Measurements from ENCODE around the gene PDE3A.

The PDE3A gene

DNA sequence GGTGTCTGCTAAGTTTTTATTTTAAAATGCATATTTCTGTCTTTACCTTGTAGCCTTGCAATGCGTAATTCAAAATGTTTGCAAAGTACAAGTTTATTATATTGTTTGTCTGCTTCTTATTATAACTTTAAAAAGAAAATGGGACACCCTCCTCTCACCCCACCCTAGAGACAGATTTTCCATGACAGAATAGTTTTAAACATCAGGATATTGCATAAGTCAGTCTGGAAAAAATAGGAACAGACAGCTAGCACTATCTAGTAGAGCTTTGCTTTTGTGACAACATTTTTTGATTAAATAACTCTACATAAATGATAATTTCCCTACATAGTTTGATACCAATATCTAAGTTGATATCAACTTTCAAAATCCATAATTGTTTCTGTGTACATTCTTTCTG is 71.3 kb downstream of the PDE3A start:
- no peak for DNase-seq (ENCODE audit: low read depth, low spot score)
- no peaks in the 10 kb centered on the region for H3K36me3 ChIP-seq (ENCODE audit: control insufficient read depth, insufficient read depth, low read length)
- peaks cover 1% of the 10 kb centered on the region; the same call in 1 of the 2 replicates for H3K4me1 ChIP-seq (ENCODE audit: control insufficient read depth, insufficient read depth, low read length)
- no peaks in the 10 kb centered on the region for H3K9me3 ChIP-seq (ENCODE audit: control insufficient read depth, insufficient read depth, low read length)
- no peaks in the 10 kb centered on the region for H3K27me3 ChIP-seq (ENCODE audit: control insufficient read depth, insufficient read depth, low read length)
- WGBS (ENCODE audit: insufficient coverage, insufficient read length): no CpG with 5 or more reads among the region's 1 CpG
- no peak overlapping the region for H3K4me3 ChIP-seq (ENCODE audit: low read length)
- no peak overlapping the region for H3K27ac ChIP-seq (ENCODE audit: low read length)

DNA sequence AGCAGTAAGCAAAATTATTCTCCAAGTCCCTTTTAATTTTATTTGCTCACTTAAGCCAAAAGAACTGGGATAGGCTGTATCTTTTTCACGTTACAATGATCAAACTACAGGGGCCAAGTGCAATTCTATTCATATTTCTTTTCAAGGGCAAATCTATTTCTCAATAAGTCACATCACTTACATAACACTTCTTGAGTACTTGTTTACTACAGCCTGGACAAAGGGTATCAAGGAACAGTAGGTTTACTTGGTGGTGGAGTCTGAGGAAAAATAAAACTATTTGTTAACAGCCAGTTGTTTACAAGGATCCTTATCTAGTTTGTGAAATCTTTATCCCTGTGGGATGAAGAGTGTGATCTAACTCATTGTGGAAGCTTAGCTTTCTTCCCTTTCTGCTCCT is 72.1 kb downstream of the PDE3A start:
- WGBS (ENCODE audit: insufficient coverage, insufficient read length): no CpG with 5 or more reads among the region's 1 CpG

DNA sequence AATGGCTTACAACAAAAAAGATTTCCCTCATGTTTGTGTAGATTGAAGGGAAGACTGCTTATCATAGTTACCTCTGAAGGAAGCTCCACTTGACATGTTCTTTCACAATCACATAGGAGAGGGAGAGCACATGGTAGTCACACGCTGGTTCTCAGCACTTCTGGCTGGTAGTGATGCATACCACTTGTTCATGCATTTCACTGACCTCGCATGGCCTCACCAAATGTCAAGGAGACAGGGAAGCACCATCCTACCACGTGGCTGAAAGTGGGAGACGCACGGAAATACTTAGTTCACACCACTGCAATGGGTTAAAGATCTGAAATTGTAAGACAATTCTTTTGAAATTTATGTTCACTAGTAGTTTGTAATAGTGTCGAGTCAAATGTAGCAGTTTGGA is 74.0 kb downstream of the PDE3A start:
- DNase-seq (ENCODE audit: low read depth, low spot score): no peak
- Histone ChIP-seq H3K36me3 (ENCODE audit: control insufficient read depth, insufficient read depth, low read length) (no peaks in the 10 kb centered on the region), H3K27ac (ENCODE audit: low read length) (no peak overlapping the region), H3K4me1 (ENCODE audit: control insufficient read depth, insufficient read depth, low read length) (no peaks in the 10 kb centered on the region; the same call in 1 of the 2 replicates), H3K4me3 (ENCODE audit: low read length) (no peak overlapping the region), H3K27me3 (ENCODE audit: control insufficient read depth, insufficient read depth, low read length) (no peaks in the 10 kb centered on the region), H3K9me3 (ENCODE audit: control insufficient read depth, insufficient read depth, low read length) (no peaks in the 10 kb centered on the region)
- no CpG with 5 or more reads among the region's 6 CpGs for WGBS (ENCODE audit: insufficient coverage, insufficient read length)

More for the DNA sequence above, 72.1 kb downstream of the PDE3A start:
- Histone ChIP-seq H3K27me3 (ENCODE audit: control insufficient read depth, insufficient read depth, low read length) (no peaks in the 10 kb centered on the region), H3K27ac (ENCODE audit: low read length) (no peak overlapping the region), H3K36me3 (ENCODE audit: control insufficient read depth, insufficient read depth, low read length) (no peaks in the 10 kb centered on the region), H3K4me1 (ENCODE audit: control insufficient read depth, insufficient read depth, low read length) (peaks cover 1% of the 10 kb centered on the region; the same call in 1 of the 2 replicates), H3K4me3 (ENCODE audit: low read length) (no peak overlapping the region), H3K9me3 (ENCODE audit: control insufficient read depth, insufficient read depth, low read length) (no peaks in the 10 kb centered on the region)
- no peak for DNase-seq (ENCODE audit: low read depth, low spot score)

DNA sequence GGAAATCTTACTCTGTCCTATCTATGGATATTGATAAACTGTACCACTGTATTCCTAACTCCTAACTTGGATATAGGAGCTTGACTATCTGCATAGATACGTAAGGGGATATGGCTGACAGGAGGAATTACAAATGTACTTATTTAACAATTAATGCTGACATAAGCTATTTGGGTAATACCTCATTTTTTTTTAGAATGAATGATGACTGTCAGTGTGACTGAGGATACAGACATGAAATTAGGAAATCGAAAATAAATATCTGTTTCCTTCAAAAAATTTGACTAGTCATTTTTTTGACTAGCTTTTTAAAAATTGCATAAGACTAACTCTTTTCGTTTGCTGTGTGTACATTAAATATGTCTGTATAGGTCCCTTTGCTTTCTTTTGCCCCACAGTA is 74.9 kb downstream of the PDE3A start:
- no CpG with 5 or more reads among the region's 3 CpGs for WGBS (ENCODE audit: insufficient coverage, insufficient read length)
- no peak overlapping the region for H3K4me3 ChIP-seq (ENCODE audit: low read length)
- no peak overlapping the region for H3K27ac ChIP-seq (ENCODE audit: low read length)
- no peaks in the 10 kb centered on the region for H3K36me3 ChIP-seq (ENCODE audit: control insufficient read depth, insufficient read depth, low read length)
- no peaks in the 10 kb centered on the region for H3K27me3 ChIP-seq (ENCODE audit: control insufficient read depth, insufficient read depth, low read length)
- DNase-seq (ENCODE audit: low read depth, low spot score): no peak
- no peaks in the 10 kb centered on the region; the same call in 1 of the 2 replicates for H3K4me1 ChIP-seq (ENCODE audit: control insufficient read depth, insufficient read depth, low read length)
- no peaks in the 10 kb centered on the region for H3K9me3 ChIP-seq (ENCODE audit: control insufficient read depth, insufficient read depth, low read length)

DNA sequence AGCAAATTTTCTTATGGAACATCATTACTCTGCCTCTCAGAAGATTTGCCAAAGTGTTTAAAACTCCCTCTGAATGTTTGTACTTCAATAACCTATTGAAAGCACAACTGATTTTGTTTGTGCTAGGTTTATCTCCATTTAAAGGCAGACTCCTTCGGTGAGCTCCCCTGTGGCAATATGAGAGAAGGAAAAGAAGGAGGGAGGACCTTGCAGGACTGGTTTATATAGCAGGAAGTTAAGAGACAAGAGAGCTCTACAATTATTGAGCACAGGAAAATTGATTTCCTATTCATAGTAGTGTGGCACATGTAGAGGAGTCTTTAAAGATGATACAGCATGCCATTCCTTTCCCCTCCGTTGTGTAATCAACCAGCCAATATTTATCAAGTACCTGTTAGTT is 75.5 kb downstream of the PDE3A start:
- H3K36me3 ChIP-seq (ENCODE audit: control insufficient read depth, insufficient read depth, low read length): no peaks in the 10 kb centered on the region
- no peaks in the 10 kb centered on the region for H3K27me3 ChIP-seq (ENCODE audit: control insufficient read depth, insufficient read depth, low read length)
- H3K4me1 ChIP-seq (ENCODE audit: control insufficient read depth, insufficient read depth, low read length): no peaks in the 10 kb centered on the region; the same call in 1 of the 2 replicates
- no peaks in the 10 kb centered on the region for H3K9me3 ChIP-seq (ENCODE audit: control insufficient read depth, insufficient read depth, low read length)
- no peak for DNase-seq (ENCODE audit: low read depth, low spot score)
- no peak overlapping the region for H3K27ac ChIP-seq (ENCODE audit: low read length)
- WGBS (ENCODE audit: insufficient coverage, insufficient read length): no CpG with 5 or more reads among the region's 2 CpGs
- no peak overlapping the region for H3K4me3 ChIP-seq (ENCODE audit: low read length)

DNA sequence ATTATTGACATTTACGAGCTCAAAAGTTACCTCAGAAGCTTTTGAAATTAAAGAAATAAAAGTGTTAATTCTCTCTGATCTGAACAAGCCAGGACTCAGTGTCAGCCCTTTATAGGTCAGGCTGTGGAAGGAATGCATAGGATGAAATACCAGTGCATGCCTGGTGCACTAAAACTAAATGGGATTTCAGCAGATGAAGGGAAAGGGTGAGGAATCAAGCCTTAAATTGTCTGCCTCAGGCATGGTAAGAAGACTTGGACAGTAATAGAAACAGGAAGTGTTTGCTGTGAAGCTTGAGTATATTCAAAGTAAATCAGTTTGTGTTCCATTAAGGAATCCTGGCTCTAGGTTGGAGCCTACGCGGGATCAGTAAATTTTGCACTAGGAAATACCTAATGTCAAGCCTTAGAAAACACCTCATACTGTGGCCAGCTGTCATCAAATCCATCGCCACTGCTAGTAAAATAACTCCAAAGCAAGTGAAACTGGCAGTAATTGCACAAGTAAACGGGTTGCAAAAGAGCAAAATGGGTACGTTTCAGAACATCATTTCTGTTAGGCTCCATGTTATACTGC is 76.3 kb downstream of the PDE3A start:
- no CpG with 5 or more reads among the region's 6 CpGs for WGBS (ENCODE audit: insufficient coverage, insufficient read length)
- Histone ChIP-seq H3K4me3 (ENCODE audit: low read length) (no peak overlapping the region), H3K36me3 (ENCODE audit: control insufficient read depth, insufficient read depth, low read length) (no peaks in the 10 kb centered on the region), H3K27me3 (ENCODE audit: control insufficient read depth, insufficient read depth, low read length) (no peaks in the 10 kb centered on the region), H3K4me1 (ENCODE audit: control insufficient read depth, insufficient read depth, low read length) (no peaks in the 10 kb centered on the region; the same call in 1 of the 2 replicates), H3K9me3 (ENCODE audit: control insufficient read depth, insufficient read depth, low read length) (no peaks in the 10 kb centered on the region), H3K27ac (ENCODE audit: low read length) (no peak overlapping the region)
- no peak for DNase-seq (ENCODE audit: low read depth, low spot score)

DNA sequence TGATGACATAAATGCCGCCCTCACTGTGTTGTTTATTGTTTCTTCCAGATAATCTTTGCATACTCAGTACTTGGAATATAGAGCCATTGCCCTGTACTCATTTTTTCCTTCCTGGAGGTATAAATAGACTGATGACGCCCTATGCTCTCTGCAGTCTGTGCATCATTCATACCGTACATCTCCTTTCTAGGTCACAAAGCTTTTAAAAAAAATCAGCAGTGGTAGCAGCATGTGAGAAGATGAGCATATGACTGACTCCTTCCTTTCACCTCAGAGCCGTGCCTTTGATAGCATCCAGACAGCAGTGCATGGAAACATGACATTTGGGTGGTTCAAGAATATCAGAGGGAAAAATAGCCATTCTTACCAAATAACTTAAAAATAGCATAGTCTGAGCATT is 77.3 kb downstream of the PDE3A start:
- Histone ChIP-seq H3K4me3 (ENCODE audit: low read length) (no peak overlapping the region), H3K4me1 (ENCODE audit: control insufficient read depth, insufficient read depth, low read length) (no peaks in the 10 kb centered on the region; the same call in 1 of the 2 replicates), H3K27ac (ENCODE audit: low read length) (no peak overlapping the region), H3K36me3 (ENCODE audit: control insufficient read depth, insufficient read depth, low read length) (no peaks in the 10 kb centered on the region), H3K9me3 (ENCODE audit: control insufficient read depth, insufficient read depth, low read length) (no peaks in the 10 kb centered on the region), H3K27me3 (ENCODE audit: control insufficient read depth, insufficient read depth, low read length) (no peaks in the 10 kb centered on the region)
- no CpG with 5 or more reads among the region's 4 CpGs for WGBS (ENCODE audit: insufficient coverage, insufficient read length)
- DNase-seq (ENCODE audit: low read depth, low spot score): no peak

DNA sequence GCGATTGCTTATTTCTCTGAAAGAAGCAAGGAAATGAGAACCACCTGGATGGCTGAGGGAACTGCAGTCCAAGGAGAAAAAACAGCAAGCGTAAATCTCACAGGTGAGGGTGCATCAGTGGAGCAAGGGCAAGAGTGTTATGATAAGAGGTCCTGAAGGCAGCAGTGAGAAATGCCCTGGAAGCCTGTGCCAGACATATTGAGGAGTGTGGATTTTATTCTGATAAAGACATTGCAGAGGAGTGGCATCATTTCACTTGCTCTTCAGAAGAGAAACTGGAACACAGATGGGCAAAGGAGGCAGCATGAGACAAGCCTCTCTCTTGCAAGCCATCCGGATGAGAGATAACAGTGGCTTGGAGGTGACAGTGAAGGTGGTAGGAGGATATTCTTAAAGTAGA is 78.5 kb downstream of the PDE3A start:
- H3K27ac ChIP-seq (ENCODE audit: low read length): no peak overlapping the region
- H3K9me3 ChIP-seq (ENCODE audit: control insufficient read depth, insufficient read depth, low read length): no peaks in the 10 kb centered on the region
- no peak for DNase-seq (ENCODE audit: low read depth, low spot score)
- H3K36me3 ChIP-seq (ENCODE audit: control insufficient read depth, insufficient read depth, low read length): no peaks in the 10 kb centered on the region
- no CpG with 5 or more reads among the region's 3 CpGs for WGBS (ENCODE audit: insufficient coverage, insufficient read length)
- no peaks in the 10 kb centered on the region; the same call in 1 of the 2 replicates for H3K4me1 ChIP-seq (ENCODE audit: control insufficient read depth, insufficient read depth, low read length)
- no peaks in the 10 kb centered on the region for H3K27me3 ChIP-seq (ENCODE audit: control insufficient read depth, insufficient read depth, low read length)
- no peak overlapping the region for H3K4me3 ChIP-seq (ENCODE audit: low read length)

DNA sequence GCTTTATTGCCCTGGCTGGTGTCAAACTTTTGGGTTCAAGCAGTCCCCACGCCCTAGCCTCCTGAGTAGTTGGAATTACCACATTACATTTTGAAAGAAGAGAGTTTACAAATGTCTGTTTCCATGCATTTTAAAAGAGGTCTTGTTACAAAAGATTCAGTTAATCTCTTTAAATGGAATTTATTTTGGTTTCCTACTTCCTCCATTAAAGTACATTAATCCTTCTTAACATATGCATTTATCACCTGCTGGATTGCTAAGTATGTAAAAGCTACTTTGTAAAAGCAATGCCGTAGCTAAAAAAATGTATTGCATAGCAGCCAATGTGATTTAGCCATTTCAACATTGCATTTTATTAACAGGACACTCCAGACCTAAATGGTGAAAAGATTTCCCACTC is 80.4 kb downstream of the PDE3A start:
- H3K27ac ChIP-seq (ENCODE audit: low read length): no peak overlapping the region
- H3K27me3 ChIP-seq (ENCODE audit: control insufficient read depth, insufficient read depth, low read length): no peaks in the 10 kb centered on the region
- no CpG with 5 or more reads among the region's 2 CpGs for WGBS (ENCODE audit: insufficient coverage, insufficient read length)
- H3K9me3 ChIP-seq (ENCODE audit: control insufficient read depth, insufficient read depth, low read length): no peaks in the 10 kb centered on the region
- H3K36me3 ChIP-seq (ENCODE audit: control insufficient read depth, insufficient read depth, low read length): no peaks in the 10 kb centered on the region
- DNase-seq (ENCODE audit: low read depth, low spot score): no peak
- no peak overlapping the region for H3K4me3 ChIP-seq (ENCODE audit: low read length)
- H3K4me1 ChIP-seq (ENCODE audit: control insufficient read depth, insufficient read depth, low read length): no peaks in the 10 kb centered on the region; the same call in 1 of the 2 replicates

DNA sequence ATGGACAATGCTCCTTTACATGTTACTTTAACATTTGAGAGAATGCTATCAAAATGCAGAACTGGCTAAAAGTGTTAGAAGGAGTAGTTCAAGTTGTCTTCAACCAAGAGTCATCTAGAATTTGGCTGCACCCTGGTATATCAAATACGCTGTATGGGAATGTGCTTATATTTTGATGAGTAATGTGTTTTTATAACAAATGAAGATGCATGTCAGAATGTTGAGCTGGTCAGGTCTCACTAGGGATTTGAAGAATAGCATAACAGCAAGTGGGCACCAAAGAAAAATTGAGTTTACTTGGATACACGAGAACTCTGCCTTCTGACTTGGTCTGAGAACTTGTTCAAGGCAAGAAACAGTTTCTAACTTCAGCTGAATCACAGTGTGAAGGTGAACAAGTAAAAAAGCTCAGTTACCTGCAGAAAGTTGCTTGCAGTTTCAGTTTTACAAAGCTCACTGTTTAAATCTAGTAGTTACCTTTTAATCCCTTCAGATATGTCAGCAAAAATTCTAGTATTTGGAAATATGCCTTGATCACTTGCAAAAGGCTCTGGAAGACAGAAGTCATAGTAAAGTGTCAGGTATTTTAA is 82.3 kb downstream of the PDE3A start:
- Histone ChIP-seq H3K9me3 (ENCODE audit: control insufficient read depth, insufficient read depth, low read length) (no peaks in the 10 kb centered on the region), H3K4me3 (ENCODE audit: low read length) (no peak overlapping the region), H3K36me3 (ENCODE audit: control insufficient read depth, insufficient read depth, low read length) (no peaks in the 10 kb centered on the region), H3K27ac (ENCODE audit: low read length) (no peak overlapping the region), H3K27me3 (ENCODE audit: control insufficient read depth, insufficient read depth, low read length) (no peaks in the 10 kb centered on the region), H3K4me1 (ENCODE audit: control insufficient read depth, insufficient read depth, low read length) (no peaks in the 10 kb centered on the region; the same call in 1 of the 2 replicates)
- WGBS (ENCODE audit: insufficient coverage, insufficient read length): no CpG with 5 or more reads among the region's 2 CpGs
- DNase-seq (ENCODE audit: low read depth, low spot score): no peak

DNA sequence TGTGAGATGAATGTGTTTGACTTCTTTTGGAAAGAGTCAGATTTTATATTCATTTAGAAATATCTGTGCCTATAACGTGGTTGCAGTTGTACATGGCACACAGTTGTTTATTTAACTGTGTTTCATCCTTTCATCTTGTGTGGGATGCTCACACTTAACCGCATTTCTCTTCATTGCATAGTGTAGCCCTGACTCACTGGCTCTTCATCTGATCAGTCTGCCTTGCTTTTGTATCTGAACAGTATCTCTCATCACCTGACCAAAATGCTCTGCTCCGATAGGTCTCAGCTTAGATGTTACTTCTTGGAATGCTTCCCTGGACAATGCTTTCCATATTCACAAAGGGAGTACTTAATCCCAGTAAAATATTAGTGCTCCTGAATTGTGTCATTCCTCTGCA is 83.4 kb downstream of the PDE3A start:
- no peaks in the 10 kb centered on the region for H3K36me3 ChIP-seq (ENCODE audit: control insufficient read depth, insufficient read depth, low read length)
- WGBS (ENCODE audit: insufficient coverage, insufficient read length): no CpG with 5 or more reads among the region's 3 CpGs
- no peak for DNase-seq (ENCODE audit: low read depth, low spot score)
- H3K27ac ChIP-seq (ENCODE audit: low read length): no peak overlapping the region
- no peak overlapping the region for H3K4me3 ChIP-seq (ENCODE audit: low read length)
- no peaks in the 10 kb centered on the region; the same call in 1 of the 2 replicates for H3K4me1 ChIP-seq (ENCODE audit: control insufficient read depth, insufficient read depth, low read length)
- no peaks in the 10 kb centered on the region for H3K9me3 ChIP-seq (ENCODE audit: control insufficient read depth, insufficient read depth, low read length)
- H3K27me3 ChIP-seq (ENCODE audit: control insufficient read depth, insufficient read depth, low read length): no peaks in the 10 kb centered on the region
